ENCODE data around the gene BRAP.
"Not testable (repeated sequence)": the region's sequence is repeated elsewhere in the genome, so short reads cannot be mapped to it uniquely, and the experiment has no call there.

The BRAP gene

GRCh38 chr12:111605911-111606766 lies 79.6 kb downstream of the BRAP start:
- no peak for DNase-seq (ENCODE audit: low read depth)

- DNase-seq (ENCODE audit: low read depth) = not testable (repeated sequence)
These were observed 82.9 kb downstream of the BRAP start for GRCh38 chr12:111602857-111603256.

GRCh38 chr12:111602348-111602747 lies 83.4 kb downstream of the BRAP start:
- no peak for DNase-seq (ENCODE audit: low read depth)

GRCh38 chr12:111600986-111601385 lies 84.8 kb downstream of the BRAP start:
- DNase-seq (ENCODE audit: low read depth) = not testable (repeated sequence)

- no peak for DNase-seq (ENCODE audit: low read depth)
These were observed 85.5 kb downstream of the BRAP start for GRCh38 chr12:111600205-111600642.

DNA sequence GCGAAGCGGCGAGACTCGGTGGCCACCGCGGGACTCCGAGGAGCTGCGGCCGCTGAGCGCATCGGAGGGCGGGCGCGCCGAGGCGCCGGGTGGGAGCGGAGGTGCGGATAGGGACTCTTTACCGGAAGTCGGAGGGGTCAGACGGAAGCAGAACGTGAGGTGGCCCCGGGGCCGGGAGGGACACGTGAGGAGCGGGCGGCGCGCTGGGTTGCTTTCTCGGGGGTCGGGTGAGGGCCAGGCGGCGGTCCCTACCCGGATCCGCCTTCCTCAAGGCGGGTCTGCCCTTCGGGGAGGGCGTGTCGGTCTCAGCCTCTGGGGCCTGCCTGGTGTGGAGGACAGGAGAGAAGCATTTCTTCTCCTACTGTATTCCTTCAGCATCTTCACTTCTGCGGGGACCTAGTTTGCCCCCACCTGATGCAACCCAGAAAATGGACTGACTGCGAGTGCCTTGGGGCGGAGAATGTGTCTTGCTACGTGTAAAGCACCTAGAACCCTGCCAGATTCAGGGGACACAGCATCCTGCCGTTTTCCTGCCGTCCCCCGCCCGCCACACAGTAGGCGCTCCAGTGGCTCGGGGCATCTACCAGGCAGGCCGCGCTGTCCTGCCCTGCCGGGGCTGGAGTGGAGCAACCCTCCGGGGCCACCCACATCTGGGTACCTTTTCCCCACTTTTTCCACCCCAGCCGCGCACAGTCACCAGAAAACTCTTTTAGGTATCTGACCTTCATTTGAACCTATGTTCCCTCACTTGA lies 86.1 kb downstream of the BRAP start:
- DNase-seq (ENCODE audit: low read depth) = peak; percentile 87

DNA sequence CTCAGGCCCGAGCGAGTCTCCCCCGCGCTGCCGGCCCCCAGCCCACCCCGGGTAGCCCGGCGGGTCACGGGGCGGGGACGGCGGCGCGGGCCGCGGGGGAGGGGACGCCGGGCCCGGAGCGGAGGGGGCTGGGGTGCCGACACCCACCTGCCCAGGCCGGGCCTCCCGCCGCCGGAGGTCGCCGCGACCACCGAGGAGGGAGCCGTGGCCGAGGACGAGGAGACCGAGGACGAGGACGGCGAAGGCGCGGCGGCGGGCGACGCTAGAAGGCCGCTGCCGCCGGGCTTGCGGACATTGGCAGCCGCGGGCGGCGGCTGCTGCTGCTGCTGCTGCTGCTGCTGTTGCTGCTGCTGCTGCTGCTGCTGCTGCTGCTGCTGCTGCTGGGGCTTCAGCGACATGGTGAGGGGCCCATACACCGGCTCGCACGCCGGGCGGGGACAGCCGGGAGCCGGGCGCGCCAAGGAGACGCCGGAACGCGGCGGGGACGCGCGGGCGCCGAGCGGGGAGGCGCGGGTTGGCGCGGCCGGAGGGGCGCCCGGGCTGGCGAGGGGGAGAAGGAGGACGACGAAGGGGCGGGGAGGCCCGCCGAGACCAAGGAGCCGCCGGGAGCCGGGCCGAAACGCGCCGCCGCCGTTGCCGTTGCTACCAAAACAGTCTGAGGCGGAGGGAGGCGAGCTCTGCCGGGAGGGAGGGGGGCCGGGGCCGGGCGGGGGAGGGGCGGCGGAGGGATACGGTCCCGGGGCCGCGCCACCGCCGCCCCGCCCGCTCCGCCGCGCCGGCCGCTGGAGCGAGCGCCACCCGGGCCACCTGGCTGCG lies 86.9 kb downstream of the BRAP start, which contains the start of gene ATXN2:
TSS of gene ATXN2 (minus strand) at position 679 of the 816 bp plus-strand sequence. CDS start at position 398, 281 bp downstream.
- DNase-seq (ENCODE audit: low read depth) = peak; percentile 47

DNA sequence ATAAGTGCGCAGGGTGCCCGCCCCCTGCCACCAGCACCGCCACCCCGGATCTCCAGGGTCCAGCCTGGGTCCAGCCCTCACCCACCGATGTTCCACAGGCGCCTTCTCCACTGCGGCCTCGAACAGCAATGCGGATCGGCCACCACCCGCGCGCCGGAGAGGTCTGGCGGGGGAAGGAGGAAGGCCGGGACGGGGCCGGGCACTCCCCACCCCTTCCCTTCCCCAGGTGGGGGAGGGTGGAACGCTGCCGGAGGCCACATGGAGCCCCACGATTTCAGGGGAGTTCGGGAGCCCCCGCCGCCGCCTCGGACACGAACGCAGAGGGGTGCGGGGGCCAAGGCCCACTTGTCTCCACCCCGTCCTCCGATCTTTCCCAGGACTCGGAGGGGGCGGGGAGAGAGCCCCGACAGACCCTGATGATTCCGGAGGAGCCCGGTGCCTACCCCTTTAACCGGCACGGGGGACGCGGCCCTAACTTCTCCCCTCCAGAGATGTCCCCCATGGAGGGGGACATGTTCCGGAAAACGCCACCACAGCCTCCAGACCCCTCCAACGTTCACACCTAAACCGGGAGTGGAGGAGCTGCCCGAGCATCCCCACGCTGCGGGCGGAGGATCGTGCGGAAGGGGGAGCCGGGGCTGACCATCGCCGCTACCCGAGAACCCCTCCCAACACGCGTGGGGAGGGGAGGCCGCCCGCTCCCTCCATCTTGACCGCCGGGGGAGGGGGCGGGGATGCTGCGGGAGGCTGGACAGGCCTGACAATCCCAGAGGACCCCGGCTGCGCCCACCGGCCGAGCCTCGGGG lies 87.7 kb downstream of the BRAP start:
- peak; percentile 47 for DNase-seq (ENCODE audit: low read depth)

GRCh38 chr12:111596985-111597830 lies 88.5 kb downstream of the BRAP start:
- DNase-seq (ENCODE audit: low read depth) = peak; percentile 12

DNA sequence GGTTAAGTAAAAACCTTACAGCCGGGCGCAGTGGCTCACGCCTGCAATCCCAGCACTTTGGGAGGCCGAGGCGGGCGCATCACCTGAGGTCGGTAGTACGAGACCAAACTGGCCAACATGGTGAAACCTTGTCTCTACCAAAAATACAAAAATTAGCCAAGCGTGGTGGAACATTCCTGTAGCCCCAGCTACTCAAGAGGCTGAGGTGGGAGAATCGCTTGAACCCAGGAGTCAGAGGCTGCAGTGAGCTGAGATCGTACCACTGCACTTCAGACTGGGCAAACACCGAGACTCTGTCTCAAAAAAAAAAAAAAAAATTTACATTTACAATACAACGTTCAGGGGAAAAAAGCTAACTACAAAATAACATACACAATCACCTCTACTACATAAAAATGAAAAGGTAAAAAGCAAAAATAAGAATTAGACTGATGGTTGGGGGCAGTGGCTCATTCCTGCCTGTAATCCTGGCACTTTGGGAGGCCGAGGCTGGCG lies 90.4 kb downstream of the BRAP start:
- DNase-seq (ENCODE audit: low read depth) = not testable (repeated sequence)

All from CMK (cell line).